Neuronal stem cell (in vitro differentiated cells): ENCODE data around the gene GRIN2A.

Experiments used
- DNase-seq: peaks from one replicate; pipeline ENCODE4 v3.0.0-alpha.2; 2013; ENCODE audit warnings: low spot score
- H2AFZ ChIP-seq: one replicate; pipeline ENCODE4 v1.6.1; 2013; ENCODE audit warnings: mild to moderate bottlenecking, low read length, inconsistent platforms
- H2AK5ac ChIP-seq: 2 replicates; pipeline ENCODE4 v1.6.1; 2013; ENCODE audit warnings: low read depth, mild to moderate bottlenecking, inconsistent platforms, low read length, moderate library complexity, mixed read lengths
- H2BK120ac ChIP-seq: 2 replicates; pipeline ENCODE4 v1.6.1; 2013; ENCODE audit warnings: low read depth, mild to moderate bottlenecking, inconsistent platforms, low read length, moderate library complexity, mixed read lengths
- H2BK12ac ChIP-seq: one replicate; pipeline ENCODE4 v1.6.1; 2013; ENCODE audit warnings: low read length, inconsistent platforms
- H2BK15ac ChIP-seq: 2 replicates; pipeline ENCODE4 v1.6.1; 2013; ENCODE audit warnings: mild to moderate bottlenecking, low read length, inconsistent platforms, mixed read lengths
- H2BK5ac ChIP-seq: one replicate; pipeline ENCODE4 v1.6.1; 2013; ENCODE audit warnings: inconsistent platforms, mild to moderate bottlenecking, low read length, moderate library complexity
- H3K14ac ChIP-seq: one replicate; pipeline ENCODE4 v1.6.1; 2013; ENCODE audit warnings: low read length, inconsistent platforms
- H3K18ac ChIP-seq: 2 replicates; pipeline ENCODE4 v1.6.1; 2013; ENCODE audit warnings: low read length, inconsistent platforms
- H3K23ac ChIP-seq: 2 replicates; pipeline ENCODE4 v1.6.1; 2013; ENCODE audit warnings: low read depth, mild to moderate bottlenecking, mixed read lengths, low read length, inconsistent platforms; ENCODE audit not compliant: poor library complexity
- H3K27ac ChIP-seq: replicated peaks from 3 replicates; pipeline ENCODE4 v1.5.1; 2013; ENCODE audit warnings: low read length, inconsistent platforms
- H3K27me3 ChIP-seq, 3 experiments: 2 replicates each; pipeline ENCODE4 v1.6.1; 2013; ENCODE audit warnings: low read length in 3 of 3, mild to moderate bottlenecking in 2 of 3, inconsistent platforms in 1 of 3, low read depth in 1 of 3, mixed read lengths in 1 of 3, moderate library complexity in 1 of 3; ENCODE audit not compliant: control insufficient read depth in 3 of 3, insufficient read depth in 3 of 3
- H3K36me3 ChIP-seq, 2 donors: replicated peaks in 1 of 2; 2 replicates each; pipeline ENCODE4 v1.6.1; 2013; ENCODE audit warnings: low read length in 2 of 2; ENCODE audit not compliant: control insufficient read depth in 2 of 2, insufficient read depth in 2 of 2
- H3K4ac ChIP-seq: 2 replicates; pipeline ENCODE4 v1.6.1; 2013; ENCODE audit warnings: inconsistent platforms, mild to moderate bottlenecking, low read length, moderate library complexity
- H3K4me1 ChIP-seq, 2 donors: 1 replicate in 1 of 2; 2 replicates in 1 of 2; pipeline ENCODE4 v1.6.1; 2013; ENCODE audit warnings: low read length in 2 of 2, low read depth in 1 of 2; ENCODE audit not compliant: control insufficient read depth in 2 of 2, insufficient read depth in 1 of 2
- H3K4me2 ChIP-seq: one replicate; pipeline ENCODE4 v1.6.1; 2013; ENCODE audit warnings: mild to moderate bottlenecking, low read length, inconsistent platforms; ENCODE audit not compliant: insufficient read depth, poor library complexity, severe bottlenecking
- H3K4me3 ChIP-seq, 2 donors: 2 replicates each; pipeline ENCODE4 v1.5.1; 2013; ENCODE audit warnings: low read length in 2 of 2, mild to moderate bottlenecking in 2 of 2, inconsistent platforms in 1 of 2, moderate library complexity in 1 of 2
- H3K79me1 ChIP-seq: one replicate; pipeline ENCODE4 v1.6.1; 2013; ENCODE audit warnings: low read depth, mild to moderate bottlenecking, inconsistent platforms, low read length, moderate library complexity
- H3K9ac ChIP-seq: one replicate; pipeline ENCODE4 v1.6.1; 2013; ENCODE audit warnings: mild to moderate bottlenecking, low read depth, low read length, inconsistent platforms; ENCODE audit not compliant: poor library complexity
- H3K9me3 ChIP-seq, 2 donors: replicated peaks in 1 of 2; 2 replicates each; pipeline versions ENCODE3 to v1.6.1; 2013; ENCODE audit warnings: low read length in 2 of 2, mild to moderate bottlenecking in 2 of 2, inconsistent platforms in 1 of 2, low read depth in 1 of 2, mixed read lengths in 1 of 2, moderate library complexity in 1 of 2; ENCODE audit not compliant: control insufficient read depth in 2 of 2, insufficient read depth in 1 of 2
- H4K8ac ChIP-seq: one replicate; pipeline ENCODE4 v1.6.1; 2013; ENCODE audit warnings: low read depth, mild to moderate bottlenecking, inconsistent platforms, low read length, moderate library complexity
- H4K91ac ChIP-seq: one replicate; pipeline ENCODE4 v1.6.1; 2013; ENCODE audit warnings: low read length, low read depth, mild to moderate bottlenecking, inconsistent platforms; ENCODE audit not compliant: poor library complexity
- WGBS, 2 donors: extraction: QIAGEN DNeasy Blood & Tissue Kit; methylation state at CpG; one replicate each; pipeline ENCODE4 v1.1.7; 2013; ENCODE audit warnings: missing lambda C conversion rate in 2 of 2, mixed read lengths in 1 of 2; ENCODE audit not compliant: insufficient read length in 2 of 2, insufficient replicate concordance in 1 of 2; ENCODE audit errors: extremely low coverage in 2 of 2; 5-methylcytosine and 5-hydroxymethylcytosine counted together

Gene GRIN2A

GRCh38 chr16:9802160-9802559 is 380.1 kb downstream of the GRIN2A start:
- Histone ChIP-seq H3K27me3 (no peaks in the 10 kb centered on the region), H3K4me3 (no peak overlapping the region), H3K79me1 (no peaks in the 10 kb centered on the region), H3K23ac (no peak overlapping the region), H2BK15ac (no peak overlapping the region), H2BK12ac (no peak overlapping the region), H3K14ac (no peak overlapping the region), H3K4me1 (peaks cover 0 to 1% of the 10 kb centered on the region in 2 donors), H3K4ac (no peak overlapping the region), H2AK5ac (no peak overlapping the region), H4K91ac (no peak overlapping the region), H3K27ac (no peak overlapping the region), H2BK5ac (no peak overlapping the region), H3K9ac (no peak overlapping the region), H2AFZ (no peak overlapping the region), H3K4me2 (no peak overlapping the region), H3K18ac (no peak overlapping the region), H4K8ac (no peak overlapping the region), H2BK120ac (no peak overlapping the region), H3K9me3 (no peaks in the 10 kb centered on the region), H3K36me3 (no peaks in the 10 kb centered on the region)
- WGBS, 2 donors: no CpG with 5 or more reads among the region's 1 CpG
- DNase-seq: no peak

- WGBS, 2 donors: no CpG with 5 or more reads among the region's 1 CpG
- no peaks in the 10 kb centered on the region for H3K9me3 ChIP-seq
- H3K4me1 ChIP-seq: peaks cover 0 to 1% of the 10 kb centered on the region in 2 donors
- no peak overlapping the region for H3K9ac ChIP-seq
- no peak overlapping the region for H2BK15ac ChIP-seq
- no peak overlapping the region for H3K4ac ChIP-seq
- no peak overlapping the region for H3K27ac ChIP-seq
- no peak overlapping the region for H4K8ac ChIP-seq
- H3K18ac ChIP-seq: no peak overlapping the region
- no peak overlapping the region for H2BK5ac ChIP-seq
- H3K14ac ChIP-seq: no peak overlapping the region
- no peak overlapping the region for H2AK5ac ChIP-seq
- no peaks in the 10 kb centered on the region for H3K79me1 ChIP-seq
- H2BK12ac ChIP-seq: no peak overlapping the region
- H2BK120ac ChIP-seq: no peak overlapping the region
- H3K4me3 ChIP-seq: no peak overlapping the region
- H3K27me3 ChIP-seq: no peaks in the 10 kb centered on the region
- no peak overlapping the region for H2AFZ ChIP-seq
- no peak overlapping the region for H4K91ac ChIP-seq
- no peak overlapping the region for H3K23ac ChIP-seq
- no peak for DNase-seq
- H3K4me2 ChIP-seq: no peak overlapping the region
- H3K36me3 ChIP-seq: no peaks in the 10 kb centered on the region
These were observed 380.6 kb downstream of the GRIN2A start for GRCh38 chr16:9801651-9802050.

- Histone ChIP-seq H3K27ac (no peak overlapping the region), H3K4me2 (no peak overlapping the region)
These were observed 382.0 kb downstream of the GRIN2A start for GRCh38 chr16:9800186-9800738.

GRCh38 chr16:9798952-9799580 is 383.2 kb downstream of the GRIN2A start:
- H3K4me2 ChIP-seq: no peak overlapping the region
- no peak overlapping the region for H3K18ac ChIP-seq
- H3K9me3 ChIP-seq: no peaks in the 10 kb centered on the region
- H3K36me3 ChIP-seq: no peaks in the 10 kb centered on the region
- WGBS, 2 donors: no CpG with 5 or more reads among the region's 8 CpGs
- H2BK120ac ChIP-seq: no peak overlapping the region
- no peaks in the 10 kb centered on the region for H3K79me1 ChIP-seq
- H3K27ac ChIP-seq: no peak overlapping the region
- no peak overlapping the region for H2AK5ac ChIP-seq
- H4K91ac ChIP-seq: no peak overlapping the region
- H3K14ac ChIP-seq: no peak overlapping the region
- no peaks in the 10 kb centered on the region for H3K27me3 ChIP-seq
- no peak overlapping the region for H3K4me3 ChIP-seq
- no peak overlapping the region for H4K8ac ChIP-seq
- no peak overlapping the region for H2AFZ ChIP-seq
- H3K23ac ChIP-seq: no peak overlapping the region
- H2BK12ac ChIP-seq: no peak overlapping the region
- no peak for DNase-seq
- H2BK15ac ChIP-seq: no peak overlapping the region
- no peak overlapping the region for H3K4ac ChIP-seq
- H3K9ac ChIP-seq: no peak overlapping the region
- no peak overlapping the region for H2BK5ac ChIP-seq
- peaks cover 0 to 1% of the 10 kb centered on the region in 2 donors for H3K4me1 ChIP-seq

More at GRCh38 chr16:9800186-9800738, 382.0 kb downstream of the GRIN2A start:
- no peak overlapping the region for H4K8ac ChIP-seq
- H3K4me1 ChIP-seq: peaks cover 0 to 1% of the 10 kb centered on the region in 2 donors
- H3K23ac ChIP-seq: no peak overlapping the region
- no peak overlapping the region for H2BK15ac ChIP-seq
- no peak overlapping the region for H2BK120ac ChIP-seq
- no peak overlapping the region for H2AK5ac ChIP-seq
- no peak overlapping the region for H3K4me3 ChIP-seq
- no peak overlapping the region for H2BK5ac ChIP-seq
- no peak for DNase-seq
- no peaks in the 10 kb centered on the region for H3K36me3 ChIP-seq
- H2AFZ ChIP-seq: no peak overlapping the region
- no peaks in the 10 kb centered on the region for H3K79me1 ChIP-seq
- no peak overlapping the region for H4K91ac ChIP-seq
- no peak overlapping the region for H3K18ac ChIP-seq
- no peak overlapping the region for H3K9ac ChIP-seq
- H2BK12ac ChIP-seq: no peak overlapping the region
- no peak overlapping the region for H3K14ac ChIP-seq
- no CpG with 5 or more reads among the region's 6 CpGs for WGBS, 2 donors
- no peak overlapping the region for H3K4ac ChIP-seq
- no peaks in the 10 kb centered on the region for H3K27me3 ChIP-seq
- no peaks in the 10 kb centered on the region for H3K9me3 ChIP-seq
